ENCODE measurements around the gene CENPN.

CENPN gene

DNA sequence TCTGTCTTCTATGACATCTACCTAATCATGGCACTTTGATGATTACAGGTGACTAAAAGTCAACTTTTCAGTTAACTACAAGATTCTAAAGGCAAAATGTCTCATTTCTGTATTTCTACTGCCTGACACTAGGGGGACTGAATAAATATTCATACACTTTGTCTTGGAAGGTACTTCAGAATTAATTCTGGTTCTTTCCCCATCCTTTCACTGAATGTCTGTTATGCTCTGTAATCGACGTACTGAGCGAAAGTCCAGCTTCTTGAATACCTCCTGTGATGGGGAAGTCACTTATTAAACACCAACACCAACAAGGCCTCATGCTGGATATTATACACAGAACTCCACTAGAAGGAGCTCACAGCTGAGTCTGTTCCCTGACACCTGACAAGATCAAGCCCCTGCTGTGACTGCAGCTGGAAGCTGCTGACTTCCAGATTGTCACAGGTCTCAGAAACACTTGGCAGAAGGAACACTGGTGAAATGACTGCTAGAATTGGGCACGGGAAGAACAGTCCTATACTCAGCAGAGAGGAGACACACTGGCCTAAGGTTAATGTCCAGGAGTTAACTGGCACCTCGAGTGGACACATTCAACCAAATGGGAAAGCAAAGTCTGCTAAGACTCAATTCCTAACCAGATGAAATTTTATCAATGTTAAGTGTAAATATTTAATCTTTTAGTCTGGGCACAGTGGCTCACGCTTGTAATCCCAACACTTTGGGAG, 32.2 kb upstream of the CENPN start:
- no peak overlapping the region for H3K27ac ChIP-seq (ENCODE audit: low read length)
- DNase-seq (ENCODE audit: low read depth, low spot score), result no peak
- no CpG with 5 or more reads among the region's 6 CpGs for WGBS (ENCODE audit: insufficient coverage, insufficient read length)
- H3K36me3 ChIP-seq (ENCODE audit: control insufficient read depth, insufficient read depth, low read length), result no peaks in the 10 kb centered on the region
- H3K9me3 ChIP-seq (ENCODE audit: control insufficient read depth, insufficient read depth, low read length), result no peaks in the 10 kb centered on the region
- no peak overlapping the region for H3K4me3 ChIP-seq (ENCODE audit: low read length)
- no peaks in the 10 kb centered on the region for H3K27me3 ChIP-seq (ENCODE audit: control insufficient read depth, insufficient read depth, low read length)
- H3K4me1 ChIP-seq (ENCODE audit: control insufficient read depth, insufficient read depth, low read length), result no peaks in the 10 kb centered on the region

GRCh38 chr16:80976946-80977345, 30.1 kb upstream of the CENPN start:
- Histone ChIP-seq H3K27me3 (ENCODE audit: control insufficient read depth, insufficient read depth, low read length) (no peaks in the 10 kb centered on the region), H3K4me3 (ENCODE audit: low read length) (no peak overlapping the region), H3K27ac (ENCODE audit: low read length) (no peak overlapping the region), H3K36me3 (ENCODE audit: control insufficient read depth, insufficient read depth, low read length) (no peaks in the 10 kb centered on the region), H3K9me3 (ENCODE audit: control insufficient read depth, insufficient read depth, low read length) (no peaks in the 10 kb centered on the region), H3K4me1 (ENCODE audit: control insufficient read depth, insufficient read depth, low read length) (no peaks in the 10 kb centered on the region)
- no peak for DNase-seq (ENCODE audit: low read depth, low spot score)
- WGBS (ENCODE audit: insufficient coverage, insufficient read length), result no CpG with 5 or more reads among the region's 1 CpG

GRCh38 chr16:80981103-80981502, 25.9 kb upstream of the CENPN start:
- Histone ChIP-seq H3K27ac (ENCODE audit: low read length) (no peak overlapping the region), H3K9me3 (ENCODE audit: control insufficient read depth, insufficient read depth, low read length) (no peaks in the 10 kb centered on the region), H3K27me3 (ENCODE audit: control insufficient read depth, insufficient read depth, low read length) (no peaks in the 10 kb centered on the region), H3K4me3 (ENCODE audit: low read length) (no peak overlapping the region), H3K36me3 (ENCODE audit: control insufficient read depth, insufficient read depth, low read length) (no peaks in the 10 kb centered on the region), H3K4me1 (ENCODE audit: control insufficient read depth, insufficient read depth, low read length) (no peaks in the 10 kb centered on the region)
- no peak for DNase-seq (ENCODE audit: low read depth, low spot score)

- no peak overlapping the region for H3K27ac ChIP-seq (ENCODE audit: low read length)
- DNase-seq (ENCODE audit: low read depth, low spot score), result no peak
- WGBS (ENCODE audit: insufficient coverage, insufficient read length), result no CpG with 5 or more reads among the region's 4 CpGs
These were observed 24.4 kb upstream of the CENPN start for GRCh38 chr16:80982646-80983045.

DNA sequence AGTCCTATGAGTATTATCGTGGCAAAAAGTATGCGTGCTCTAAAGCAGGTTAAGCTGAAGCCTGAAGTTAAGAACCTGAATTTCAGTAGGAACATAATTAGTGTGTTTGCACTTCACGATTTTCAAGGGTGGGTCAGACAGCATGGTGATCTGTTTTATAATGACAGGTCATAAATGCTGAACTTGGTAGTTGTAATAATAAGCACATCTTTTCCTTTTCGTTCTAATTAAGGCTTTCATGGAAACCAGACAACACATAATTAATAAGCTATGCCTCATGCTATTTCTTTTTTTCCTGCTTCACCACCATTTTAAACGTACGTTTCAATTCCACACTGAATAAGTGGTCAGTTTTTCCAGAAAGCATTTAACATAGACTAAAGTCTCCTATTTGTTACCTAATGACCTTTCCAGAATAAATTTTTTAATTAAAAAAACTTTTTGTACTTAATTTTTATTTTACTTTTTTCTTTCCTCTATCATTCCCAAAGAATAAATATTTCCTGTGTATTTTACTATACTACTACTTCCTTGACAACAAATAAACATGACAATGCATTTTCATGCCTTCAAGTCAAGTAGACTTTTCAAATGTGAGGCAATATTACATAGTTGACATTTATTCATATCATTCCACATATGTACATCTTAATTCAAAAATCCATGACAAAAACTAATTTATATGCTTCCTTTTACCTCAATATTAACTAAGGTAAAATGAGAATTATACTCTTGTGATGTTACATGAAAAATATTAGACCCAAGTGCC, 22.7 kb upstream of the CENPN start:
- H3K9me3 ChIP-seq (ENCODE audit: control insufficient read depth, insufficient read depth, low read length), result no peaks in the 10 kb centered on the region
- WGBS (ENCODE audit: insufficient coverage, insufficient read length), result 100% methylated on average over 2 of the region's 6 CpGs
- H3K27me3 ChIP-seq (ENCODE audit: control insufficient read depth, insufficient read depth, low read length), result no peaks in the 10 kb centered on the region
- DNase-seq (ENCODE audit: low read depth, low spot score), result no peak
- no peak overlapping the region for H3K4me3 ChIP-seq (ENCODE audit: low read length)
- no peaks in the 10 kb centered on the region for H3K36me3 ChIP-seq (ENCODE audit: control insufficient read depth, insufficient read depth, low read length)
- H3K4me1 ChIP-seq (ENCODE audit: control insufficient read depth, insufficient read depth, low read length), result no peaks in the 10 kb centered on the region
- H3K27ac ChIP-seq (ENCODE audit: low read length), result no peak overlapping the region

More at GRCh38 chr16:80982646-80983045, 24.4 kb upstream of the CENPN start:
- Histone ChIP-seq H3K9me3 (ENCODE audit: control insufficient read depth, insufficient read depth, low read length) (no peaks in the 10 kb centered on the region), H3K36me3 (ENCODE audit: control insufficient read depth, insufficient read depth, low read length) (no peaks in the 10 kb centered on the region), H3K4me1 (ENCODE audit: control insufficient read depth, insufficient read depth, low read length) (no peaks in the 10 kb centered on the region), H3K27me3 (ENCODE audit: control insufficient read depth, insufficient read depth, low read length) (no peaks in the 10 kb centered on the region), H3K4me3 (ENCODE audit: low read length) (no peak overlapping the region)

DNA sequence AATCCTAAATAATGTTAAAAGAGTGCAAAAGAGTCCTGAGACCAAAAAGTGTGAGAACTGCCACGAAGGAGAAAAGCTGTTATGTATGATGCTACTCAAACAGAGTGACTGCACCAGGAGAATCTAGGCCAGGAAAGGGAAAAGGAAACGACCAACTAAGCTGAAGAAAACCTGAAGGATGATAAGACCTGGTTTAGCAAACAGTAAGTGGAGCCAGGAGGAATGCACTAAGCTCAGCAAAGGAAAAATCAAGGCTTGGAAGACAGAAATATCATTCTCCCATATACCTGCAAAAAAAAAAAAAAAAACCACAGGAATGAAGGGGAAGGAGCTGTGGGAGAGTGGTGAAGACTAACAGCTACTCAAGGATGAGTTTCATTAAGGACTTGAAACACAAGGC, 21.4 kb upstream of the CENPN start:
- Histone ChIP-seq H3K27ac (ENCODE audit: low read length) (no peak overlapping the region), H3K9me3 (ENCODE audit: control insufficient read depth, insufficient read depth, low read length) (no peaks in the 10 kb centered on the region), H3K27me3 (ENCODE audit: control insufficient read depth, insufficient read depth, low read length) (no peaks in the 10 kb centered on the region), H3K36me3 (ENCODE audit: control insufficient read depth, insufficient read depth, low read length) (no peaks in the 10 kb centered on the region), H3K4me1 (ENCODE audit: control insufficient read depth, insufficient read depth, low read length) (no peaks in the 10 kb centered on the region), H3K4me3 (ENCODE audit: low read length) (no peak overlapping the region)
- no CpG with 5 or more reads among the region's 2 CpGs for WGBS (ENCODE audit: insufficient coverage, insufficient read length)
- DNase-seq (ENCODE audit: low read depth, low spot score), result no peak

DNA sequence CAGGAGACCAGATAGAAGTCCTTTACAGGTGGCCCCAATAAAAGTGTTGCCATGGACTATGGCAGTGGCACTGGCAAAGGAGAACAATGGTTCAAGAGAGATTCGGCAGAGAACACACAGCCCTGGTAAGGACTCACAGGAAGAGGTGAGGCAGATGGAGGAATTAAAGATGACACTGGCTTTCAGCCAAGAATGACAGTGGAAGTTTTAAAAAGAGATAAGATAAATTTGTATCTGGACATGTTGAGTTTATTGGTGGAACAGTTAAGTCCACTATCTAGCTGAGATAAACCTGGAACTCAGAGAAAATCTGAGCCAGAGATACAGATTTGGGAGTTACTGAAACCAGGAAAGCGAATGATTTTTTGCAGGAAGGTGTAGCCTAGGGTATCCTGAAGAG, 20.5 kb upstream of the CENPN start:
- Histone ChIP-seq H3K27ac (ENCODE audit: low read length) (no peak overlapping the region), H3K4me3 (ENCODE audit: low read length) (no peak overlapping the region), H3K9me3 (ENCODE audit: control insufficient read depth, insufficient read depth, low read length) (no peaks in the 10 kb centered on the region), H3K36me3 (ENCODE audit: control insufficient read depth, insufficient read depth, low read length) (no peaks in the 10 kb centered on the region), H3K27me3 (ENCODE audit: control insufficient read depth, insufficient read depth, low read length) (no peaks in the 10 kb centered on the region), H3K4me1 (ENCODE audit: control insufficient read depth, insufficient read depth, low read length) (no peaks in the 10 kb centered on the region)
- WGBS (ENCODE audit: insufficient coverage, insufficient read length), result no CpG with 5 or more reads among the region's 2 CpGs
- DNase-seq (ENCODE audit: low read depth, low spot score), result no peak

- H3K27ac ChIP-seq (ENCODE audit: low read length), result no peak overlapping the region
- H3K4me1 ChIP-seq (ENCODE audit: control insufficient read depth, insufficient read depth, low read length), result no peaks in the 10 kb centered on the region
- no peak for DNase-seq (ENCODE audit: low read depth, low spot score)
- no peaks in the 10 kb centered on the region for H3K27me3 ChIP-seq (ENCODE audit: control insufficient read depth, insufficient read depth, low read length)
- H3K36me3 ChIP-seq (ENCODE audit: control insufficient read depth, insufficient read depth, low read length), result no peaks in the 10 kb centered on the region
- H3K9me3 ChIP-seq (ENCODE audit: control insufficient read depth, insufficient read depth, low read length), result no peaks in the 10 kb centered on the region
- WGBS (ENCODE audit: insufficient coverage, insufficient read length), result no CpG with 5 or more reads among the region's 7 CpGs
- no peak overlapping the region for H3K4me3 ChIP-seq (ENCODE audit: low read length)
These were observed 18.3 kb upstream of the CENPN start for GRCh38 chr16:80988756-80989155.

DNA sequence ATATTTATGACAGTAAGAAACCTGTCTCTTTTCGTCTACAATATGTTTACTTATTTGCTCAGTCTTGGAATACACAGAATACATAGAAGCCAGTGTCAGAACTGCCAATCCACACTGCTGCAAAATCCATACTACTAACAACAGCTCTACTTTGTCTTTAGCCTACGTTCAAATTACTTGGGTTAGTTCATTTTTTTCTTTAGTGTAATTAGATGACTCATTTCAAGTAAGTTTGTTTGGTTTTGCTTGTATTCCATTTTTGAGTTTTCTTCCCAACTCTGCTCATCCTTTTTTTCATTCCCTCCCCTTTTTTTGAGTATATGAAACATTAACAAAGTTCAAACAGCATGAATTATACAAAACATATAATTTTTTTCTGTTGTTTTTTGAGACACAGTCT, 17.2 kb upstream of the CENPN start:
- H3K27me3 ChIP-seq (ENCODE audit: control insufficient read depth, insufficient read depth, low read length), result no peaks in the 10 kb centered on the region
- WGBS (ENCODE audit: insufficient coverage, insufficient read length), result no CpG with 5 or more reads among the region's 2 CpGs

GRCh38 chr16:80990577-80990976, 16.4 kb upstream of the CENPN start:
- Histone ChIP-seq H3K27ac (ENCODE audit: low read length) (no peak overlapping the region), H3K4me1 (ENCODE audit: control insufficient read depth, insufficient read depth, low read length) (no peaks in the 10 kb centered on the region), H3K36me3 (ENCODE audit: control insufficient read depth, insufficient read depth, low read length) (no peaks in the 10 kb centered on the region), H3K4me3 (ENCODE audit: low read length) (no peak overlapping the region), H3K27me3 (ENCODE audit: control insufficient read depth, insufficient read depth, low read length) (no peaks in the 10 kb centered on the region), H3K9me3 (ENCODE audit: control insufficient read depth, insufficient read depth, low read length) (no peaks in the 10 kb centered on the region)
- no peak for DNase-seq (ENCODE audit: low read depth, low spot score)
- WGBS (ENCODE audit: insufficient coverage, insufficient read length), result no CpG with 5 or more reads among the region's 3 CpGs

More for the DNA sequence above, 17.2 kb upstream of the CENPN start:
- H3K4me1 ChIP-seq (ENCODE audit: control insufficient read depth, insufficient read depth, low read length), result no peaks in the 10 kb centered on the region
- no peak for DNase-seq (ENCODE audit: low read depth, low spot score)
- no peak overlapping the region for H3K4me3 ChIP-seq (ENCODE audit: low read length)
- H3K36me3 ChIP-seq (ENCODE audit: control insufficient read depth, insufficient read depth, low read length), result no peaks in the 10 kb centered on the region
- H3K9me3 ChIP-seq (ENCODE audit: control insufficient read depth, insufficient read depth, low read length), result no peaks in the 10 kb centered on the region
- H3K27ac ChIP-seq (ENCODE audit: low read length), result no peak overlapping the region

GRCh38 chr16:80990978-80991377, 16.0 kb upstream of the CENPN start:
- no CpG with 5 or more reads among the region's 2 CpGs for WGBS (ENCODE audit: insufficient coverage, insufficient read length)
- no peak for DNase-seq (ENCODE audit: low read depth, low spot score)
- Histone ChIP-seq H3K4me3 (ENCODE audit: low read length) (no peak overlapping the region), H3K4me1 (ENCODE audit: control insufficient read depth, insufficient read depth, low read length) (no peaks in the 10 kb centered on the region), H3K27me3 (ENCODE audit: control insufficient read depth, insufficient read depth, low read length) (no peaks in the 10 kb centered on the region), H3K36me3 (ENCODE audit: control insufficient read depth, insufficient read depth, low read length) (no peaks in the 10 kb centered on the region), H3K9me3 (ENCODE audit: control insufficient read depth, insufficient read depth, low read length) (no peaks in the 10 kb centered on the region), H3K27ac (ENCODE audit: low read length) (no peak overlapping the region)

Measured in iPS DF 6.9 (cell line).